A549 (cell line): Measurements from ENCODE around the gene PGC.

ENCODE experiments used
- EP300 ChIP-seq, 2 experiments: fragments of >200 bp; sonication (Bioruptor Twin); formaldehyde crosslinking; IDR thresholded peaks; 2 replicates in 1 of 2; 3 replicates in 1 of 2; pipeline ENCODE4 v1.6.1; 2016 to 2017
- POLR2A ChIP-seq: IDR thresholded peaks from 2 replicates; pipeline ENCODE4 v1.6.1; 2012; ENCODE audit warnings: mild to moderate bottlenecking, low read length
- RCOR1 ChIP-seq: fragments of 150-350 bp; IDR thresholded peaks from 2 replicates; pipeline ENCODE4 v1.6.1; 2014; ENCODE audit warnings: antibody characterized with exemption, low read length, low read depth
- REST ChIP-seq: fragments of 200-600 bp; sonication (generic); IDR thresholded peaks from 2 replicates; pipeline ENCODE4 v1.6.1; 2016; ENCODE audit warnings: antibody characterized with exemption, mild to moderate bottlenecking, moderate library complexity
- RFX5 ChIP-seq: fragments of 450-650 bp; IDR thresholded peaks from 2 replicates; pipeline ENCODE4 v1.7.1; 2014; ENCODE audit warnings: antibody characterized with exemption, mild to moderate bottlenecking, moderate library complexity
- ZSCAN20 ChIP-seq: fragments of 250-450 bp; sonication (Bioruptor Pico); IDR thresholded peaks from 2 replicates; pipeline ENCODE4 v1.8.0; 2022; ENCODE audit warnings: mild to moderate bottlenecking, moderate library complexity
- TF ChIP-seq, protein P1 (sequence below): fragments of >200 bp; sonication (Bioruptor Twin); formaldehyde crosslinking; IDR thresholded peaks from 3 replicates; pipeline ENCODE4 v1.5.1; 2016
- TF ChIP-seq, protein P2 (sequence below): fragments of >200 bp; sonication (Bioruptor Twin); formaldehyde crosslinking; IDR thresholded peaks from 3 replicates; pipeline ENCODE4 v1.6.1; 2016

- TF ChIP-seq, protein P1, sequence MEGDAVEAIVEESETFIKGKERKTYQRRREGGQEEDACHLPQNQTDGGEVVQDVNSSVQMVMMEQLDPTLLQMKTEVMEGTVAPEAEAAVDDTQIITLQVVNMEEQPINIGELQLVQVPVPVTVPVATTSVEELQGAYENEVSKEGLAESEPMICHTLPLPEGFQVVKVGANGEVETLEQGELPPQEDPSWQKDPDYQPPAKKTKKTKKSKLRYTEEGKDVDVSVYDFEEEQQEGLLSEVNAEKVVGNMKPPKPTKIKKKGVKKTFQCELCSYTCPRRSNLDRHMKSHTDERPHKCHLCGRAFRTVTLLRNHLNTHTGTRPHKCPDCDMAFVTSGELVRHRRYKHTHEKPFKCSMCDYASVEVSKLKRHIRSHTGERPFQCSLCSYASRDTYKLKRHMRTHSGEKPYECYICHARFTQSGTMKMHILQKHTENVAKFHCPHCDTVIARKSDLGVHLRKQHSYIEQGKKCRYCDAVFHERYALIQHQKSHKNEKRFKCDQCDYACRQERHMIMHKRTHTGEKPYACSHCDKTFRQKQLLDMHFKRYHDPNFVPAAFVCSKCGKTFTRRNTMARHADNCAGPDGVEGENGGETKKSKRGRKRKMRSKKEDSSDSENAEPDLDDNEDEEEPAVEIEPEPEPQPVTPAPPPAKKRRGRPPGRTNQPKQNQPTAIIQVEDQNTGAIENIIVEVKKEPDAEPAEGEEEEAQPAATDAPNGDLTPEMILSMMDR: no peak
- no peak for TF ChIP-seq EP300 (IDR thresholded peaks at IDR 0.05)
- TF ChIP-seq, protein P2, sequence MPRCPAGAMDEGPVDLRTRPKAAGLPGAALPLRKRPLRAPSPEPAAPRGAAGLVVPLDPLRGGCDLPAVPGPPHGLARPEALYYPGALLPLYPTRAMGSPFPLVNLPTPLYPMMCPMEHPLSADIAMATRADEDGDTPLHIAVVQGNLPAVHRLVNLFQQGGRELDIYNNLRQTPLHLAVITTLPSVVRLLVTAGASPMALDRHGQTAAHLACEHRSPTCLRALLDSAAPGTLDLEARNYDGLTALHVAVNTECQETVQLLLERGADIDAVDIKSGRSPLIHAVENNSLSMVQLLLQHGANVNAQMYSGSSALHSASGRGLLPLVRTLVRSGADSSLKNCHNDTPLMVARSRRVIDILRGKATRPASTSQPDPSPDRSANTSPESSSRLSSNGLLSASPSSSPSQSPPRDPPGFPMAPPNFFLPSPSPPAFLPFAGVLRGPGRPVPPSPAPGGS: no peak
- no peak for TF ChIP-seq POLR2A
- no peak for TF ChIP-seq RFX5
- no peak for TF ChIP-seq REST
- TF ChIP-seq ZSCAN20 (CRISPR knock-in tag): no peak
- TF ChIP-seq RCOR1: no peak
These were observed 38.7 kb upstream of the PGC start for GRCh38 chr6:41785689-41786450.
